GM12873 (cell line): Measurements from ENCODE around the gene DSN1.
A peak's percentile ranks its signal among the peaks of the same experiment; 100 is the strongest.

Source experiments
- TF ChIP-seq, protein P1 (sequence below): IDR thresholded peaks from 2 replicates; pipeline ENCODE4 v1.5.1; 2012; ENCODE audit warnings: low read depth, mild to moderate bottlenecking, moderate library complexity, low read length, control low read depth; ENCODE audit not compliant: insufficient read depth; ENCODE audit errors: missing control alignments

DSN1 gene

DNA sequence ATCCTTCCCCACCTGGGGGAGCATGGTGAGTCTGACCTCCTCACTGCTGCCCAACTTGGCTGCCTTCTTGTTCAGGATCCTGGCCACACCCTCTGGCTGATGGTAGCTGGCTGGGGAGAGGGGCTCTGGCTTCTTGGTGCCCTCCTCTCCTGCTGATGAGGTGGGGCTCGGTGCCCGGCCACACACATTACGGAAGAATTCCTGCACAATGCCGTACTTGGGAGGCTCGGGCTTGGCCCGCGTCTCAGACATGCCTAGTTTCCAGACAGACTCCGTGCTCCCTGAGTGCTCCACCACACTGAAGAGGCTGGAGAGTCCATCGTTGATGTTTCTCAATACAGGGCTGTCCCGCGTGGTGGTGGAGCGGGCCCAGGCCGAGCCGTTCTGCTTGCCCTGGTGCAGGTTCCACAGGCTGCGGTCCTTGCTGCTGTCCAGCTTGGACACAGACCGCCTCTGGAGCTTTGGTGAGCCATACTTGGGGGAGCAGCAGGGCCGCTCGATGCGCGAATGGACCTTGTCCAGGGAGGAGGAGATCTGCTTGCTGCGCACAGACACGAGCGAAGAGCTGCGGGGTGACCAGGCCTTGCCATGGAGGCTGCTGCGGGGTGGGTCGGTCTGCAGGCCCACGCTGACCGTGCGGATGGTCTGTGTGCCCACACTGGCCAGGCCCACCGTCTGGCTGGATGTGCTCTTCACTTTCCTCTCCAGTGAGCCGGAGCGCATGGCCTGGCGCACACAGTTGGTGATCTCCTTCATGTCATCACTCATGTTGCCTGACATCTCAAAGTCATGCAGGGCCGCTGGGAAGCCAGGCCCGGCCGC is 19.9 kb upstream of the DSN1 start:
- TF ChIP-seq, protein P1, sequence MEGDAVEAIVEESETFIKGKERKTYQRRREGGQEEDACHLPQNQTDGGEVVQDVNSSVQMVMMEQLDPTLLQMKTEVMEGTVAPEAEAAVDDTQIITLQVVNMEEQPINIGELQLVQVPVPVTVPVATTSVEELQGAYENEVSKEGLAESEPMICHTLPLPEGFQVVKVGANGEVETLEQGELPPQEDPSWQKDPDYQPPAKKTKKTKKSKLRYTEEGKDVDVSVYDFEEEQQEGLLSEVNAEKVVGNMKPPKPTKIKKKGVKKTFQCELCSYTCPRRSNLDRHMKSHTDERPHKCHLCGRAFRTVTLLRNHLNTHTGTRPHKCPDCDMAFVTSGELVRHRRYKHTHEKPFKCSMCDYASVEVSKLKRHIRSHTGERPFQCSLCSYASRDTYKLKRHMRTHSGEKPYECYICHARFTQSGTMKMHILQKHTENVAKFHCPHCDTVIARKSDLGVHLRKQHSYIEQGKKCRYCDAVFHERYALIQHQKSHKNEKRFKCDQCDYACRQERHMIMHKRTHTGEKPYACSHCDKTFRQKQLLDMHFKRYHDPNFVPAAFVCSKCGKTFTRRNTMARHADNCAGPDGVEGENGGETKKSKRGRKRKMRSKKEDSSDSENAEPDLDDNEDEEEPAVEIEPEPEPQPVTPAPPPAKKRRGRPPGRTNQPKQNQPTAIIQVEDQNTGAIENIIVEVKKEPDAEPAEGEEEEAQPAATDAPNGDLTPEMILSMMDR, result no peak

DNA sequence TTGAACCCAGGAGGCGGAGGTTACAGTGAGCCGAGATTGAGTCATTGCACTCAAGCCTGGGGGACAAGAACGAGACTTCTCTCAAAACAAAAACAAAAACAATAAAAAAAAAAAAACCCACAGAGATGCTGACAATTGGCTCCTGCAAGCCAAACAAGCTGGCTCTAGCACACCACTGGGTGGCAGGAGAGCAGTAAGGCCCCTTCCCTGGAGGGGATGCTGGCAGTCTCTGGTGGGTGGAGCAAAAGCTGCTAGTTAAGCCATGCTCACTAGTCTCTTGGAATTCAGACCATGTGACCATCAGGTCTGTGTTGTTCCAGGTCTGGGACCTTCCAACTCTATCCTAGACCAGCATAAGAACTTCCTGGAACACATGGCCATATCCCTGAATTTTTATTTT is 18.9 kb upstream of the DSN1 start:
- TF ChIP-seq, protein P1, result peak; percentile 58

DNA sequence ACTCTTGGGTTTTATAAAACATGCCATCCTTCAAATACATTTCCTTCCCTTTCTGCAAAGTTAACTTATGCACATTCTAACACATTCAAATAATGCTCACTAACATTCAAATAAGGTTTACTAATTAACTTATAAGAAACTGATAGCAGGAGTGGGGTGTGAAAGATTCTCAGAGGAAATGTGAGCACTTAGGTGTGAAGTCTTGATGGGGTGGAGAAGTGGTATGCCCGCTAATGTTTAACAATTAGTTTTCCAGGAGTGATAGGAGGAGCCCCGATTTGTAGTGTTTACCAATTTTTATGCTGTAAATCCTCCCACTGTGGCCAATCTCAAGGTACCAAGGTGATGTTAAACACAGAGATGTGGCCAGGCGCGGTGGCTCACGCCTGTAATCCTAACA is 18.3 kb upstream of the DSN1 start:
- TF ChIP-seq, protein P1, result no peak

DNA sequence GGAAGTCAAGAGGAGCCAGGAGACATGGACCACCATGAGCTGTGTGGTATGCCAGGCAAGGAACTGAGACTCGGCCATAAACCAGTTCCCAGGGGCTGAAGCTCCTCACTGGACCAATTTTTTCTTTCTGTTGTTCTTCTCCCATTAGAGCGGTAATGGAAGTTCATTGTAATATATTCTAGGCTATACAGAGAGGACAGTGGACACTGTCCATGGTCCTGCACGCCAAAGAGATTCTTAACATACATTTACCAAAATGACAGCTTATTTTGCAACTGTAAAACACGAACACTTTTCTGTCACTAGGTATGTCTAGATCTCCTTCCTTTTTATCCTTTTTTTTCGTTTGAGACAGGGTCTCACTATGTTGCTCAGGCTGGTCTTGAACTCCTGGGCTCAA is 13.1 kb upstream of the DSN1 start:
- TF ChIP-seq, protein P1, result no peak

DNA sequence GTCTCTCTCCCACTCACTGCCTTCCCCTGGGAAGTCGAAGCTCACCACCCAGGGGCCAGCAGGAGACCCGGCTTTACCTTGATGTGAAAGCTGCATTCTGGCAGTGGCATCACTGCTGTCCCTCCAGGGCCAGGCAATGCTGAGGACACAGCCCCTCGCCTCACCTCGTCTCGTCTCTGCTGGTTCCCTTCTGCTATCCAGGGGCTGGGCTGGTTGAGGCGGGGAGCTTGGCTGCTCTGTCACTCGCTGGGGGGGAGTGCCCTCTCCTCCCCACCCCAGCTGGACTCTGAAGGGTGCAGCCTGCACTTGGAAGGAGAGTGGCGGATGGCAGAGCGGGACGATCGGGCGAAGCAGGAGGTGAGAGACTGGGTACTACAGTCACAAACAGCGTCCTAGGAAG is 12.7 kb upstream of the DSN1 start:
- TF ChIP-seq, protein P1, result no peak

DNA sequence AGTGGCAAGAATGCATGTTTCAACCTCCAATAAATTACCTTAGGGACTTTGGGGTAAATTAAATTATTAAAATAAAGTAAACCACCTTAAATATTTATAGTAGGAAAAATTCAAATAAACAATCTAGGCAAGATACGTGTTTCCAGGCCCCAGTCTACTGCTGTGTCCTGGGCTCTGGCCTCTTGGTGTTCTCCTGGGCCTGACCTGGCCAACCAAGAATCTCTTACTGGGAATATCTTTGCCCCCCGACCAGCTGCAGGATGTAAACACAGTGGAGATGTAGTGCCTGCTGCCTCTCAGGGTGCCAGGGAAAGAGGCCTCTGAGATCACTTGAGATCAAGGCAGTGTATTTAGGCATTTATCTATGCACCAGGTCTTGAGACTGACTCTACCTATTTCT is 11.7 kb upstream of the DSN1 start:
- TF ChIP-seq, protein P1, result no peak

DNA sequence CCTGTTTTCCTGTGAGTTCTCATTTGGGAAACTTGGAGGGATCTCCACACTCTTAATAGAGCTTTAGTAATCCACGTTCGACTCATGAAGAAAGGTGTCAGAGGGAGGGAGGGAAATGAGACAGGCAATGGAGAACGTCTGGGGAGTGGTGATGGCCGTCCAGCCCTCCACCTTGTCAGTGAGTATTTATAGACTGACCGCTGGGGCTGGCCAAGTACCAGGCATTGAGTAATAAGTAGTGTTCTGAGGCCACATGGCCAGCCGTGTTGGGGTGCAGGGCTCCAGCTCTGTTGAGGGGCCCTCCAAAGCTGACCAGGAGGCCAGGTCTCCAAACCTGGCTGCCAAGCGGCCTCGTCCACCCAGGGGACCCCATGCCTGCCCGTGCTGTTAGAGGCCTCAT is 11.3 kb upstream of the DSN1 start:
- TF ChIP-seq, protein P1, result no peak
